Aorta (tissue), 5 donors: ENCODE results near the gene BLID. TPM values are rescaled to one million over a fixed set of nuclear protein-coding genes. Genes with fewer than 3 reads are reported as not detected.
A peak's percentile ranks its signal among the peaks of the same experiment; 100 is the strongest.

Experiments used
- ATAC-seq: fragments of 200-7000 bp; cut with Tn5 transposase; one replicate; pipeline ENCODE4 v1.9.1; 2022; ENCODE audit warnings: moderate library complexity; ENCODE audit not compliant: low FRiP score
- DNase-seq, 2 donors: peaks; one replicate each; pipeline ENCODE4 v3.0.0-alpha.2; 2020
- H3K27ac ChIP-seq, 2 donors: one replicate each; pipeline ENCODE4 v1.5.1; 2013; ENCODE audit warnings: low read length in 2 of 2, mild to moderate bottlenecking in 2 of 2, moderate library complexity in 2 of 2, control low read depth in 1 of 2, inconsistent platforms in 1 of 2, low read depth in 1 of 2
- H3K27me3 ChIP-seq, 2 donors: one replicate each; pipeline ENCODE4 v1.6.1; 2013; ENCODE audit warnings: control low read depth in 1 of 2, low read length in 1 of 2, mild to moderate bottlenecking in 1 of 2, moderate library complexity in 1 of 2; ENCODE audit not compliant: insufficient read depth in 2 of 2, control insufficient read depth in 1 of 2
- H3K36me3 ChIP-seq, 2 donors: one replicate each; pipeline ENCODE4 v1.6.1; 2013; ENCODE audit warnings: control low read depth in 1 of 2, low read length in 1 of 2, mild to moderate bottlenecking in 1 of 2; ENCODE audit not compliant: insufficient read depth in 2 of 2, control insufficient read depth in 1 of 2
- H3K4me1 ChIP-seq, 2 donors: one replicate each; pipeline ENCODE4 v1.6.1; 2013; ENCODE audit warnings: low read length in 2 of 2, control low read depth in 1 of 2, mild to moderate bottlenecking in 1 of 2, moderate library complexity in 1 of 2; ENCODE audit not compliant: insufficient read depth in 2 of 2, control insufficient read depth in 1 of 2
- H3K4me3 ChIP-seq, 2 donors: one replicate each; pipeline ENCODE4 v1.5.1; 2013; ENCODE audit warnings: low read length in 2 of 2, control low read depth in 1 of 2, mild to moderate bottlenecking in 1 of 2
- H3K9me3 ChIP-seq: one replicate; pipeline ENCODE4 v1.6.1; 2013; ENCODE audit warnings: mild to moderate bottlenecking, low read length; ENCODE audit not compliant: control insufficient read depth
- WGBS, 2 donors: extraction: QIAGEN DNeasy Blood & Tissue Kit; methylation state at CpG; one replicate each; pipeline ENCODE4 v1.1.7; 2013; 5-methylcytosine and 5-hydroxymethylcytosine counted together
- intact Hi-C, 2 donors: fragments of 100-400 bp; cut with DNase I; formaldehyde crosslinking; loops; one replicate each; pipeline versions ENCODE4 v1.14.2 to v1.15.0; 2022
- polyA plus RNA-seq, 2 donors: library from polyadenylated mRNA; stranded (reverse); fragments of 200-250 nt; gene quantifications; one replicate each; pipeline ENCODE4 v1.2.3, GENCODE V29; 2013
- total RNA-seq, 2 donors: library from RNA; stranded (reverse); fragmentation: NEBNext Ultra II Directional; extraction: Animal tissue kit (Norgen Biotek cat#: 25700); gene quantifications; one replicate each; pipeline ENCODE4 v1.2.1, GENCODE V29; 2021
- donor health status: healthy with polysubstance abuse.
- donor health status: Bipolar disorder and iron deficiency.
- donor health status: DM: no; HTN: no; CAD: no.
- donor health status: DM: no; HTN: no; CAD: no.
- donor health status: DM: yes; HTN: yes; CAD: no.

Gene BLID
- total and polyA plus RNA-seq, 4 donors: 0.43 to 19.0 (median 9.7) TPM; not detected in 1

- H3K27ac ChIP-seq: peak overlapping the region in 1 of 2 donors; percentile 44
- intact Hi-C loops: no loop called here
Measured at GRCh38 chr11:122091835-122092234, 24.2 kb downstream of the BLID start.

GRCh38 chr11:122089111-122089510 lies 26.9 kb downstream of the BLID start:
- ATAC-seq: no peak
- WGBS, 2 donors: 0 to 7% methylated on average over 1 of the region's 1 CpG
- no peaks in the 10 kb centered on the region for H3K27me3 ChIP-seq
- no peak for DNase-seq
- intact Hi-C loops: no loop called here
- peaks cover 4 to 11% of the 10 kb centered on the region in 2 donors for H3K4me1 ChIP-seq
- no peak overlapping the region for H3K4me3 ChIP-seq
- no peak overlapping the region for H3K27ac ChIP-seq
- peaks cover 0 to 10% of the 10 kb centered on the region in 2 donors for H3K36me3 ChIP-seq
- no peaks in the 10 kb centered on the region for H3K9me3 ChIP-seq

More at GRCh38 chr11:122091835-122092234, 24.2 kb downstream of the BLID start:
- Histone ChIP-seq H3K4me1 (peaks cover 4 to 8% of the 10 kb centered on the region in 2 donors), H3K9me3 (no peaks in the 10 kb centered on the region), H3K4me3 (peak overlapping the region in 1 of 2 donors; percentile 3), H3K27me3 (no peaks in the 10 kb centered on the region), H3K36me3 (peaks cover 0 to 10% of the 10 kb centered on the region in 2 donors)
- WGBS, 2 donors: 75 to 85% methylated on average over 1 of the region's 1 CpG
- no peak for ATAC-seq
- no peak for DNase-seq

GRCh38 chr11:122085712-122086111 lies 30.3 kb downstream of the BLID start:
- 54 to 59% methylated on average over 3 of the region's 3 CpGs for WGBS, 2 donors
- intact Hi-C loops: no loop called here

GRCh38 chr11:122085264-122085663 lies 30.8 kb downstream of the BLID start:
- no peak overlapping the region for H3K27ac ChIP-seq
- 2 to 3% methylated on average over 1 of the region's 1 CpG for WGBS, 2 donors
- peaks cover 0 to 9% of the 10 kb centered on the region in 2 donors for H3K4me1 ChIP-seq
- DNase-seq: no peak
- H3K27me3 ChIP-seq: no peaks in the 10 kb centered on the region
- H3K36me3 ChIP-seq: peaks cover 0 to 8% of the 10 kb centered on the region in 2 donors
- ATAC-seq: peak; percentile 73
- intact Hi-C loops: no loop called here
- H3K9me3 ChIP-seq: no peaks in the 10 kb centered on the region
- H3K4me3 ChIP-seq: no peak overlapping the region

More at GRCh38 chr11:122085712-122086111, 30.3 kb downstream of the BLID start:
- H3K27ac ChIP-seq: peak overlapping the region in 1 of 2 donors; percentile 14
- H3K27me3 ChIP-seq: no peaks in the 10 kb centered on the region
- H3K4me1 ChIP-seq: peaks cover 0 to 9% of the 10 kb centered on the region in 2 donors
- no peak for ATAC-seq
- DNase-seq: no peak
- no peaks in the 10 kb centered on the region for H3K9me3 ChIP-seq
- H3K4me3 ChIP-seq: no peak overlapping the region
- peaks cover 0 to 8% of the 10 kb centered on the region in 2 donors for H3K36me3 ChIP-seq

- Histone ChIP-seq H3K4me3 (no peak overlapping the region), H3K9me3 (no peaks in the 10 kb centered on the region), H3K27ac (no peak overlapping the region), H3K36me3 (no peaks in the 10 kb centered on the region), H3K4me1 (peaks cover 2 to 6% of the 10 kb centered on the region in 2 donors), H3K27me3 (no peaks in the 10 kb centered on the region)
- ATAC-seq (no peak), DNase-seq (no peak)
- 64 to 77% methylated on average over 2 of the region's 2 CpGs for WGBS, 2 donors
- intact Hi-C loops: loop anchor here (5.0 kb wide), 1 partner anchor 35 kb away; no protein-coding TSS in a partner anchor
Measured at GRCh38 chr11:122082205-122082604, 33.8 kb downstream of the BLID start.

- peaks cover 2 to 6% of the 10 kb centered on the region in 2 donors for H3K4me1 ChIP-seq
- ATAC-seq (no peak), DNase-seq (no peak)
- H3K27ac ChIP-seq: no peak overlapping the region
- H3K36me3 ChIP-seq: no peaks in the 10 kb centered on the region
- no peak overlapping the region for H3K4me3 ChIP-seq
- no peaks in the 10 kb centered on the region for H3K9me3 ChIP-seq
- no peaks in the 10 kb centered on the region for H3K27me3 ChIP-seq
- intact Hi-C loops: loop anchor here (5.0 kb wide), 1 partner anchor 34 kb away; no protein-coding TSS in a partner anchor
Measured at GRCh38 chr11:122081073-122081472, 34.9 kb downstream of the BLID start.

- ATAC-seq (no peak), DNase-seq (no peak)
- Histone ChIP-seq H3K27me3 (no peaks in the 10 kb centered on the region), H3K9me3 (no peaks in the 10 kb centered on the region), H3K4me1 (peaks cover 3 to 5% of the 10 kb centered on the region in 2 donors), H3K4me3 (no peak overlapping the region), H3K36me3 (no peaks in the 10 kb centered on the region), H3K27ac (no peak overlapping the region)
- WGBS, 2 donors: 89 to 90% methylated on average over 1 of the region's 1 CpG
- intact Hi-C loops: no loop called here
Measured at GRCh38 chr11:122077459-122077858, 38.6 kb downstream of the BLID start.

GRCh38 chr11:122076512-122077120 lies 39.4 kb downstream of the BLID start:
- Histone ChIP-seq H3K4me1 (peaks cover 3 to 5% of the 10 kb centered on the region in 2 donors), H3K27me3 (no peaks in the 10 kb centered on the region), H3K36me3 (no peaks in the 10 kb centered on the region), H3K9me3 (no peaks in the 10 kb centered on the region), H3K4me3 (no peak overlapping the region), H3K27ac (no peak overlapping the region)
- 84 to 85% methylated on average over 6 of the region's 6 CpGs for WGBS, 2 donors
- intact Hi-C loops: no loop called here
- no peak for ATAC-seq
- DNase-seq: no peak

GRCh38 chr11:122075016-122075415 lies 41.0 kb downstream of the BLID start:
- no peak for DNase-seq
- 72 to 77% methylated on average over 3 of the region's 3 CpGs for WGBS, 2 donors

More at GRCh38 chr11:122075016-122075415, 41.0 kb downstream of the BLID start:
- intact Hi-C loops: no loop called here
- H3K27me3 ChIP-seq: no peaks in the 10 kb centered on the region
- no peak overlapping the region for H3K27ac ChIP-seq
- no peak overlapping the region for H3K4me3 ChIP-seq
- H3K4me1 ChIP-seq: peaks cover 3% of the 10 kb centered on the region in 2 donors
- H3K9me3 ChIP-seq: no peaks in the 10 kb centered on the region
- no peak for ATAC-seq
- no peaks in the 10 kb centered on the region for H3K36me3 ChIP-seq
